HG03108 (cell line): ENCODE data around the gene HOXD10.

Experiments
- ATAC-seq: cut with Tn5 transposase; IDR thresholded peaks from one replicate; pipeline ENCODE4 v1.9.1; 2021; ENCODE audit warnings: moderate library complexity; ENCODE audit not compliant: unreplicated experiment

Gene HOXD10

GRCh38 chr2:176148751-176149421 is 32.3 kb downstream of the HOXD10 start:
- ATAC-seq, result no peak

GRCh38 chr2:176149481-176149938 is 32.9 kb downstream of the HOXD10 start:
- ATAC-seq, result no peak

- ATAC-seq, result no peak
Measured at GRCh38 chr2:176149939-176150583, 33.5 kb downstream of the HOXD10 start.

GRCh38 chr2:176150584-176151441 is 34.2 kb downstream of the HOXD10 start:
- no peak for ATAC-seq

GRCh38 chr2:176151442-176152287 is 35.1 kb downstream of the HOXD10 start, which contains the start of gene HOXD4:
TSS of gene HOXD4 (plus strand) at chr2:176151550. CDS start at chr2:176151634, 84 bp downstream.
- ATAC-seq, result no peak

- no peak for ATAC-seq
Measured at GRCh38 chr2:176152350-176153181, 36.0 kb downstream of the HOXD10 start.

- no peak for ATAC-seq
Measured at GRCh38 chr2:176154576-176155252, 38.1 kb downstream of the HOXD10 start.

- no peak for ATAC-seq
Measured at GRCh38 chr2:176155356-176156044, 38.9 kb downstream of the HOXD10 start.

GRCh38 chr2:176156301-176156806 is 39.8 kb downstream of the HOXD10 start:
- no peak for ATAC-seq

- no peak for ATAC-seq
Measured at GRCh38 chr2:176156807-176157498, 40.4 kb downstream of the HOXD10 start, which contains the start of gene HOXD3. TSS of gene HOXD3 (plus strand) at chr2:176157307. CDS start at chr2:176169115, 11,808 bp downstream.

- no peak for ATAC-seq
Measured at GRCh38 chr2:176157499-176158185, 41.1 kb downstream of the HOXD10 start.

- no peak for ATAC-seq
Measured at GRCh38 chr2:176158186-176158591, 41.6 kb downstream of the HOXD10 start.

- no peak for ATAC-seq
Measured at GRCh38 chr2:176158855-176159662, 42.5 kb downstream of the HOXD10 start.

- no peak for ATAC-seq
Measured at GRCh38 chr2:176159663-176160250, 43.2 kb downstream of the HOXD10 start.

GRCh38 chr2:176160251-176160985 is 43.8 kb downstream of the HOXD10 start:
- ATAC-seq, result no peak
